ENCODE data around the gene CNTNAP4.

Gene CNTNAP4

GRCh38 chr16:76441391-76441790 lies 164.2 kb downstream of the CNTNAP4 start:
- H3K27me3 ChIP-seq (ENCODE audit: control insufficient read depth, low read length) = no peaks in the 10 kb centered on the region
- H4K20me1 ChIP-seq (ENCODE audit: control insufficient read depth, insufficient read depth, low read depth, low read length) = no peaks in the 10 kb centered on the region
- no peaks in the 10 kb centered on the region for H3K79me2 ChIP-seq (ENCODE audit: control insufficient read depth, low read length)
- no peaks in the 10 kb centered on the region for H3K9me3 ChIP-seq (ENCODE audit: control insufficient read depth, insufficient read depth, low read length)
- TF ChIP-seq CTCF (IDR thresholded peaks at IDR 0.05; ENCODE audit: low read depth, low read length, poor library complexity, severe bottlenecking) (no peak), EZH2phosphoT487 (IDR thresholded peaks at IDR 0.05; ENCODE audit: borderline replicate concordance, low read length) (no peak)
- 0 out of 2 replicates have a peak, but pooled peaks cover 4% of the 10 kb centered on the region for H3K4me1 ChIP-seq (ENCODE audit: control insufficient read depth, low read length)
- no peak overlapping the region for H3K27ac ChIP-seq (ENCODE audit: low read depth, low read length)
- no peaks in the 10 kb centered on the region for H3F3A ChIP-seq (ENCODE audit: control insufficient read depth, insufficient read depth)
- H3K4me3 ChIP-seq (ENCODE audit: low read length) = no peak overlapping the region
- no peak overlapping the region for H3K4me2 ChIP-seq (ENCODE audit: low read length)
- H3K36me3 ChIP-seq (ENCODE audit: control insufficient read depth, low read length) = no peaks in the 10 kb centered on the region
- H3K9me2 ChIP-seq (replicated peaks; ENCODE audit: control insufficient read depth, low read length) = no peaks in the 10 kb centered on the region

DNA sequence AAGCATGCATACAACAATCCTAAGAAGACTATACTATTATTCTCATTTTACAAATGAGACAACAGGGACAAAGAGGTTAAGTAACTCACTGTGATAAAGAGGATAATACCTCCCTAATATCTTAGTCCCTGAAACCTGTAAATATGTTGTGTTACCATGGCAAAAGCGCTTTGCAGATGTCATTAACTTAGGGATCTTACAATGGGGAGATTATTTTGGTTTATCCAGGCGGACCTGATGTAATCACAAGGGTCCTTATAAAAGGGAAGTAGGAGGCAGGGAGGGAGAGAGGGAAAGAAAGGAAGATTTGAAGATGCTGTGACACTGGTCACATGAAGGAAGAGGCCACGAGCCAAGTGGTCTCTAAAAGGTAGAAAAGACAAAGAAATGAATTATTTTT lies 164.7 kb downstream of the CNTNAP4 start:
- H3K36me3 ChIP-seq (ENCODE audit: control insufficient read depth, low read length) = no peaks in the 10 kb centered on the region
- no peaks in the 10 kb centered on the region for H3K79me2 ChIP-seq (ENCODE audit: control insufficient read depth, low read length)
- H3K9me2 ChIP-seq (replicated peaks; ENCODE audit: control insufficient read depth, low read length) = no peaks in the 10 kb centered on the region
- no peaks in the 10 kb centered on the region for H4K20me1 ChIP-seq (ENCODE audit: control insufficient read depth, insufficient read depth, low read depth, low read length)
- no peaks in the 10 kb centered on the region for H3K9me3 ChIP-seq (ENCODE audit: control insufficient read depth, insufficient read depth, low read length)
- no peak overlapping the region for H3K27ac ChIP-seq (ENCODE audit: low read depth, low read length)
- 0 out of 2 replicates have a peak, but pooled peaks cover 4% of the 10 kb centered on the region for H3K4me1 ChIP-seq (ENCODE audit: control insufficient read depth, low read length)
- no peak for TF ChIP-seq EZH2phosphoT487 (IDR thresholded peaks at IDR 0.05; ENCODE audit: borderline replicate concordance, low read length)
- TF ChIP-seq CTCF (IDR thresholded peaks at IDR 0.05; ENCODE audit: low read depth, low read length, poor library complexity, severe bottlenecking) = no peak
- H3K4me3 ChIP-seq (ENCODE audit: low read length) = no peak overlapping the region
- no peaks in the 10 kb centered on the region for H3K27me3 ChIP-seq (ENCODE audit: control insufficient read depth, low read length)
- no peak overlapping the region for H3K4me2 ChIP-seq (ENCODE audit: low read length)
- H3F3A ChIP-seq (ENCODE audit: control insufficient read depth, insufficient read depth) = no peaks in the 10 kb centered on the region

DNA sequence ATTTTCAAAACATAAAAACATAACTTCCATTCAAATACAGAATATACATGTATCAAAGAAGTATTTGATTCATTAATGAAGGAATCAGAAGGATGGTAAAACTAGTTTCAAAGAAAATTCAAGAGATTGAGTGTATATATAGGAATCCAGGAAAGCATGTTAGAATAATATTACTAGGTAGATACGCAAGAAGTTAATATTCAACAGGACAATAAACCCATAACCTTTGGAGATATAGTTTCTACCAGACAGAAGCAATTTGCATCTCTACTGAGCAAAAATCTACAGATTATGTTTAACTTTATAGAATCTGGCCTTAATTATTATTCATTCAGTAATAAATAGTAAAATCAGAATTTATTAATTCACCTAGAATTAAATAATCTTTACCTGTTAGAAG lies 166.8 kb downstream of the CNTNAP4 start:
- H3K4me1 ChIP-seq (ENCODE audit: control insufficient read depth, low read length) = 0 out of 2 replicates have a peak, but pooled peaks cover 4% of the 10 kb centered on the region
- H3K9me3 ChIP-seq (ENCODE audit: control insufficient read depth, insufficient read depth, low read length) = no peaks in the 10 kb centered on the region
- H3K4me3 ChIP-seq (ENCODE audit: low read length) = no peak overlapping the region
- TF ChIP-seq EZH2phosphoT487 (IDR thresholded peaks at IDR 0.05; ENCODE audit: borderline replicate concordance, low read length) = no peak
- no peak for TF ChIP-seq CTCF (IDR thresholded peaks at IDR 0.05; ENCODE audit: low read depth, low read length, poor library complexity, severe bottlenecking)
- no peaks in the 10 kb centered on the region for H3K79me2 ChIP-seq (ENCODE audit: control insufficient read depth, low read length)
- no peaks in the 10 kb centered on the region for H3K27me3 ChIP-seq (ENCODE audit: control insufficient read depth, low read length)
- no peaks in the 10 kb centered on the region for H3K9me2 ChIP-seq (replicated peaks; ENCODE audit: control insufficient read depth, low read length)
- H4K20me1 ChIP-seq (ENCODE audit: control insufficient read depth, insufficient read depth, low read depth, low read length) = no peaks in the 10 kb centered on the region
- no peak overlapping the region for H3K27ac ChIP-seq (ENCODE audit: low read depth, low read length)
- no peaks in the 10 kb centered on the region for H3K36me3 ChIP-seq (ENCODE audit: control insufficient read depth, low read length)
- no peak overlapping the region for H3K4me2 ChIP-seq (ENCODE audit: low read length)
- H3F3A ChIP-seq (ENCODE audit: control insufficient read depth, insufficient read depth) = no peaks in the 10 kb centered on the region
